Osteocyte (in vitro differentiated cells): ENCODE data around the gene GSTK1. TPM values are rescaled to one million over a fixed set of nuclear protein-coding genes. Genes with fewer than 3 reads are reported as not detected.

Experiments
- DNase-seq: peaks from one replicate; pipeline ENCODE4 v3.0.0; 2021; ENCODE audit warnings: mixed read lengths; ENCODE audit not compliant: unreplicated experiment; ENCODE audit errors: extremely low spot score
- H3K27ac Mint-ChIP-seq: one replicate; pipeline ENCODE4 v1.8.0; 2021; ENCODE audit warnings: mild to moderate bottlenecking, mixed read lengths; ENCODE audit not compliant: unreplicated experiment
- H3K27me3 Mint-ChIP-seq: one replicate; pipeline ENCODE4 v1.8.0; 2021; ENCODE audit warnings: mixed read lengths; ENCODE audit not compliant: unreplicated experiment
- H3K36me3 Mint-ChIP-seq: one replicate; pipeline ENCODE4 v1.8.0; 2021; ENCODE audit warnings: mixed read lengths; ENCODE audit not compliant: unreplicated experiment
- H3K4me1 Mint-ChIP-seq: one replicate; pipeline ENCODE4 v1.8.0; 2021; ENCODE audit warnings: mixed read lengths; ENCODE audit not compliant: unreplicated experiment
- H3K4me3 Mint-ChIP-seq: one replicate; pipeline ENCODE4 v1.8.0; 2021; ENCODE audit warnings: mild to moderate bottlenecking, moderate library complexity, mixed read lengths; ENCODE audit not compliant: unreplicated experiment
- H3K9me3 Mint-ChIP-seq: one replicate; pipeline ENCODE4 v1.8.0; 2021; ENCODE audit warnings: mixed read lengths; ENCODE audit not compliant: unreplicated experiment
- total RNA-seq: library from RNA; stranded (reverse); gene quantifications from 2 replicates; pipeline ENCODE4 v1.2.1, GENCODE V29; 2021
- TF ChIP-seq, protein P1 (sequence below): fragments of 200-600 bp; sonication (generic); IDR thresholded peaks from 2 replicates; pipeline ENCODE4 v1.5.0; 2021; ENCODE audit warnings: antibody characterized with exemption, mild to moderate bottlenecking, moderate library complexity

Gene GSTK1
- total RNA-seq, 1 donor from 2014 or later = 141 TPM

DNA sequence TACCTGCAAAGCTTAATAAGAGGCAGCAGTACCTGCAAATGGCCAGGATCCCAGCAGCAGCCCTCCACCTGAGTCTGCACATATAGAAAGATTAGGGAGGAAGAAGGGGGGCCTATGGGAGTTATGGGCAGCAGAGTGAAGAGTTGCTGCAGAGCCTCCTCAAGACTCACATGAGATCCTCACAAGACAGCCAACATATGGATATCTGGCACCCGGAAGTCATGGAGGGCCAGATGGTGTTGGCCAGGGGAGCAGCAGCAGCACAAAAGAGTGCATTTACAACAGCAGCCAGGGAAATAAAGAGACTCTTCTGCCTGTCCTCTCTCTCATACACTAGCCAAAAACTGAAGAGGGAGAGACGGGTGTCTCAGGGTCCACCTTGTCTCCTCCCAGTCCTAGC is 45.4 kb upstream of the GSTK1 start:
- H3K27ac Mint-ChIP-seq = no peak overlapping the region
- peaks cover 2% of the 10 kb centered on the region for H3K36me3 Mint-ChIP-seq
- H3K4me3 Mint-ChIP-seq = no peak overlapping the region
- H3K4me1 Mint-ChIP-seq = peaks cover 22% of the 10 kb centered on the region
- TF ChIP-seq, protein P1, sequence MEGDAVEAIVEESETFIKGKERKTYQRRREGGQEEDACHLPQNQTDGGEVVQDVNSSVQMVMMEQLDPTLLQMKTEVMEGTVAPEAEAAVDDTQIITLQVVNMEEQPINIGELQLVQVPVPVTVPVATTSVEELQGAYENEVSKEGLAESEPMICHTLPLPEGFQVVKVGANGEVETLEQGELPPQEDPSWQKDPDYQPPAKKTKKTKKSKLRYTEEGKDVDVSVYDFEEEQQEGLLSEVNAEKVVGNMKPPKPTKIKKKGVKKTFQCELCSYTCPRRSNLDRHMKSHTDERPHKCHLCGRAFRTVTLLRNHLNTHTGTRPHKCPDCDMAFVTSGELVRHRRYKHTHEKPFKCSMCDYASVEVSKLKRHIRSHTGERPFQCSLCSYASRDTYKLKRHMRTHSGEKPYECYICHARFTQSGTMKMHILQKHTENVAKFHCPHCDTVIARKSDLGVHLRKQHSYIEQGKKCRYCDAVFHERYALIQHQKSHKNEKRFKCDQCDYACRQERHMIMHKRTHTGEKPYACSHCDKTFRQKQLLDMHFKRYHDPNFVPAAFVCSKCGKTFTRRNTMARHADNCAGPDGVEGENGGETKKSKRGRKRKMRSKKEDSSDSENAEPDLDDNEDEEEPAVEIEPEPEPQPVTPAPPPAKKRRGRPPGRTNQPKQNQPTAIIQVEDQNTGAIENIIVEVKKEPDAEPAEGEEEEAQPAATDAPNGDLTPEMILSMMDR = no peak
- H3K27me3 Mint-ChIP-seq = peaks cover 9% of the 10 kb centered on the region
- no peaks in the 10 kb centered on the region for H3K9me3 Mint-ChIP-seq
- DNase-seq = no peak

DNA sequence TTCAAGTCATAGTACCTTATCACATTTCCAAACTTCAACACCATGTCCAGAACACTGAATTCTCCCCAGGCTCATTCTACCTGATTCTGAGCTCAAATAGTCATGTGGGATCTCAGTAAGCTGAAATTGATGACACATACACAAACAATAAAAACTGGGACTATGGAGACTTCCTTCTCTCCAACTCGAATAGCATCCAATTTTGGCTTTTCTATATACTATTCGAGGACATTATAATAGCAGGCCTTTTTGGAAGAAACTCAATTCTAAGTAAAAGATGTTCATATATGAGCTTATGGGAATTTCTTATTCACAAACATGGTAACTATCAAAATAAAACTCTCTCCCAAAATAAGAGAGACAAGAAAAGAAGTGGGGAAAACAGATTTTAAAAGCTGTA is 42.0 kb upstream of the GSTK1 start:
- no peak for DNase-seq
- H3K9me3 Mint-ChIP-seq = no peaks in the 10 kb centered on the region
- no peak overlapping the region for H3K27ac Mint-ChIP-seq
- peaks cover 2% of the 10 kb centered on the region for H3K36me3 Mint-ChIP-seq
- H3K4me1 Mint-ChIP-seq = peaks cover 21% of the 10 kb centered on the region
- peaks cover 17% of the 10 kb centered on the region for H3K27me3 Mint-ChIP-seq
- TF ChIP-seq, protein P1 = no peak
- no peak overlapping the region for H3K4me3 Mint-ChIP-seq

DNA sequence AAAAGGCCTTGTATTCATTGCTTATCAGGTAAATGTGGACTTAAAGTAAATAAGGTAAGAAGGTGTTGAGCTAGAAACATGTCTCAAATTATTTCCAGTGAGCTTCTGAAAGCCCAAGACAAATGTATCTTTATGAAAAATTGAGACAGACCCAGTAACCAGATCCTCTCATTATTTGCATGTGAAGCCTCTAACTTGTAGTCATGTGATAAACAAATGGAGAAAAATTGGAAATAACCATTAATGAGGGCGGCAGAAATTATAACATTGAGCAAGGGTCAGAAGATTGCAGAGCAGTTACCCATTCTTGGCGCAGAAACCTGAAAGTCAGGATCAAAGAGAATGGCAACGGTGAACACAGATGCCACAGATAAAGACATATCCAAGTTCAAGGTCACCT is 41.5 kb upstream of the GSTK1 start, which contains the start of gene TAS2R40:
TAS2R40 (plus strand) TSS at position 301 of the 400 bp plus-strand sequence; CDS start at position 343, 42 bp downstream.
- H3K4me3 Mint-ChIP-seq = no peak within 1 kb of the TSS
- no peaks in the 10 kb centered on the region for H3K9me3 Mint-ChIP-seq
- H3K36me3 Mint-ChIP-seq = peaks cover 2% of the 10 kb centered on the region
- H3K4me1 Mint-ChIP-seq = peaks cover 17% of the 10 kb centered on the region
- TF ChIP-seq, protein P1 = no peak
- H3K27ac Mint-ChIP-seq = no peak within 1 kb of the TSS
- H3K27me3 Mint-ChIP-seq = peaks cover 17% of the 10 kb centered on the region
- no peak for DNase-seq

- Mint-ChIP-seq H3K36me3 (peaks cover 2% of the 10 kb centered on the region), H3K4me3 (no peak overlapping the region)
These were observed 40.5 kb upstream of the GSTK1 start for GRCh38 chr7:143222782-143223181.

GRCh38 chr7:143223784-143224183 is 39.5 kb upstream of the GSTK1 start:
- Mint-ChIP-seq H3K27me3 (peaks cover 14% of the 10 kb centered on the region), H3K9me3 (no peaks in the 10 kb centered on the region), H3K4me3 (no peak overlapping the region), H3K36me3 (peaks cover 2% of the 10 kb centered on the region), H3K27ac (no peak overlapping the region), H3K4me1 (peaks cover 11% of the 10 kb centered on the region)
- DNase-seq = no peak
- TF ChIP-seq, protein P1 = no peak

More at GRCh38 chr7:143222782-143223181, 40.5 kb upstream of the GSTK1 start:
- Mint-ChIP-seq H3K4me1 (peaks cover 11% of the 10 kb centered on the region), H3K9me3 (no peaks in the 10 kb centered on the region), H3K27ac (no peak overlapping the region), H3K27me3 (peaks cover 17% of the 10 kb centered on the region)
- TF ChIP-seq, protein P1 = no peak
- no peak for DNase-seq
